ENCODE results near the gene DHX58.

DHX58 gene

GRCh38 chr17:42110301-42111264 lies 1.9 kb downstream of the DHX58 start:
- ATAC-seq, result no peak
- no peak for DNase-seq

GRCh38 chr17:42109086-42109485 lies 3.4 kb downstream of the DHX58 start:
- DNase-seq (no peak), ATAC-seq (no peak)

- peak; percentile 88 for ATAC-seq
- peak; percentile 97 for DNase-seq
Observed at GRCh38 chr17:42107597-42108576, 4.6 kb downstream of the DHX58 start.

- no peak for ATAC-seq
- no peak for DNase-seq
Observed at GRCh38 chr17:42107124-42107523, 5.4 kb downstream of the DHX58 start.

- ATAC-seq, result no peak
- no peak for DNase-seq
Observed at GRCh38 chr17:42106009-42106408, 6.5 kb downstream of the DHX58 start.

GRCh38 chr17:42104264-42104663 lies 8.2 kb downstream of the DHX58 start:
- ATAC-seq (no peak), DNase-seq (no peak)

GRCh38 chr17:42103221-42103954 lies 9.1 kb downstream of the DHX58 start:
- ATAC-seq, result no peak
- no peak for DNase-seq

GRCh38 chr17:42101513-42102292 lies 10.8 kb downstream of the DHX58 start:
- peak; percentile 89 for DNase-seq
- peak; percentile 64 for ATAC-seq

GRCh38 chr17:42098730-42099399 lies 13.6 kb downstream of the DHX58 start:
- DNase-seq, result no peak
- no peak for ATAC-seq

GRCh38 chr17:42097691-42098631 lies 14.6 kb downstream of the DHX58 start, which contains the start of gene ZNF385C:
TSS of gene ZNF385C (minus strand) at chr17:42098473. CDS start at chr17:42063056, 35,417 bp downstream.
- ATAC-seq (peak; percentile 61), DNase-seq (peak; percentile 65)

- DNase-seq, result no peak
- no peak for ATAC-seq
Observed at GRCh38 chr17:42096360-42097111, 16.0 kb downstream of the DHX58 start.

GRCh38 chr17:42094375-42095069 lies 18.0 kb downstream of the DHX58 start:
- DNase-seq, result no peak
- ATAC-seq, result no peak

GRCh38 chr17:42092939-42093338 lies 19.6 kb downstream of the DHX58 start:
- no peak for DNase-seq
- no peak for ATAC-seq

- DNase-seq, result no peak
- ATAC-seq, result no peak
Observed at GRCh38 chr17:42090964-42091790, 21.3 kb downstream of the DHX58 start.

- DNase-seq (no peak), ATAC-seq (no peak)
Observed at GRCh38 chr17:42088736-42089135, 23.8 kb downstream of the DHX58 start.

- DNase-seq (no peak), ATAC-seq (no peak)
Observed at GRCh38 chr17:42087736-42088705, 24.5 kb downstream of the DHX58 start.

All from stimulated activated naive CD8-positive, alpha-beta T cell treated with anti-CD3 and anti-CD28 coated beads, Interleukin-15, Interleukin-2, amounts not matched to agents 100 U/mL and 50 U/mL, for 24 hours (primary cell).